WI38 (cell line): ENCODE measurements around the gene IMPDH1.

ENCODE experiments used
- H3K4me3 ChIP-seq: 2 replicates; pipeline ENCODE4 v1.5.1; 2011; ENCODE audit warnings: low read depth, mild to moderate bottlenecking, control low read depth, low read length
- CTCF ChIP-seq: IDR thresholded peaks from 2 replicates; pipeline ENCODE4 v1.5.1; 2012; ENCODE audit warnings: low read depth, mild to moderate bottlenecking, control low read depth, low read length

Gene IMPDH1

DNA sequence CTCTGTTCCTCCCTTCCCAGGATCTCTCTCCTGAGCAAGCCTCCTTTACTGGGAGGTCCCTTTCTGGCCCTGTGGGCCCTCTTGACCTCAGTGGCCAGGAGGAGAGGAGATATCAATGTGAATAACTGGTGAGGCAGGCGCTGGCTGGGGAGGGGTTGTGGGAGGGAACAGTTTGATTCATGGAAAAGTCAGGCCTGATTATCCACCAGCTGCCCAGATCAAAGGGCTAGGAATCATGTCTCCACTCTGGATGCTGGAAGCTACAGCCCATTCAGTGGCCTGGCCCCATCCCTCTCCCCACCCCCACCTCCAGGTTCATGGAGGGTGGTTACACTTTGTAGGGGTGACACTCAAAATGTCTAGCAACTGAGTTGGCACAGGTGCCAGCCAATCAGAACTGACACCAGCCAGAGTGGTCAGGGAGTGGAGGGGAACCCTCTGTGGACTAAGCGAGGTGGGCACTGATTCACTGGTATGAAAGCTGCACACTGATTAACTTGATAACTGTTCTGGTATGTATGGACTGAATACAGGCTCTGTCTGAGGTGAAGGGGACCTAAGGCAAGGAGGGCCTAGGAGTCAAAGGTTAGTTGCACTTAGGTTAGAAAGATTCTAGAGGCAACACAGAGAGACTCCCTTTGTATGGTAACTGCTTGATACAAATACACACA lies 53.1 kb downstream of the IMPDH1 start:
- no peak overlapping the region for H3K4me3 ChIP-seq
- no peak for TF ChIP-seq CTCF

DNA sequence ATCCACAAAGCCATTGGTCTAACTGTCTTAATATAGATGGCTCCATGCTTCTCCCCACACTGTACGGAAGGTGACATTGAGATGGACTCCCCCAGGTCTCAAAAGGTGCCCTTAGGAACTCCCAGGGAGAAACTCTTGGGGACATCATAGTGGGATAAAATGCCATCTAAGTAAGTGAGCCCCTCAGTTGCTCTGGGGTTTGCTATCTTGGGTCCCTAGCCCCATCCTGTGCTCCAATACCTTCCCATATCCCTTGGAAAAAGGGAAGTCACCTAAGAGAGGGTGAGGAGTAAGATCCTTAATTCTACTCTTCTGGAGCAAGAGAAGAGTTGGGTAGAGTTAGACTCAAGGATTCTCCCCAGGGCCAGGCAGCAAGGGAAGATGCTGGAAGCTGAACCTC lies 56.2 kb downstream of the IMPDH1 start:
- no peak overlapping the region for H3K4me3 ChIP-seq
- TF ChIP-seq CTCF: no peak

GRCh38 chr7:128353189-128353588 lies 56.6 kb downstream of the IMPDH1 start:
- no peak overlapping the region for H3K4me3 ChIP-seq
- no peak for TF ChIP-seq CTCF

DNA sequence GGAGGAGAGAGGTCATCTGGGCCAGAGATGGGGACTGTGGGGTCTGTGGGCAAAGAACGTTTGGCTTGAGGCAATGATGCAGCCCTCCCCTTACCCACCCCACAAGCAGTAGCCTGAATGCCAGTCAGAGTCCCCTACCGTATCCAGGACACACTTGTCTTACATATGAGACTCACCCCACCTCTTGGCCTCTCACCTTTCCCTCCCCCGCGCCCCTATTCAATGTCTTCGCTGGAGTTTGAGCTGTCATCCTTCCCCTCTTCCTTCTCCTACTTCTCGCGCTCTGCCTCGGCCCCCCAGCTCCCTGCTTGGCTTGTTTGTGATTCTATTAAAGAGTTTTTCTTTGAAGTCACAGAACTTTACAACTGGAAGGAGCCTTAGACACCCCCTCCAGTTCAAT lies 57.1 kb downstream of the IMPDH1 start:
- no peak overlapping the region for H3K4me3 ChIP-seq
- no peak for TF ChIP-seq CTCF

DNA sequence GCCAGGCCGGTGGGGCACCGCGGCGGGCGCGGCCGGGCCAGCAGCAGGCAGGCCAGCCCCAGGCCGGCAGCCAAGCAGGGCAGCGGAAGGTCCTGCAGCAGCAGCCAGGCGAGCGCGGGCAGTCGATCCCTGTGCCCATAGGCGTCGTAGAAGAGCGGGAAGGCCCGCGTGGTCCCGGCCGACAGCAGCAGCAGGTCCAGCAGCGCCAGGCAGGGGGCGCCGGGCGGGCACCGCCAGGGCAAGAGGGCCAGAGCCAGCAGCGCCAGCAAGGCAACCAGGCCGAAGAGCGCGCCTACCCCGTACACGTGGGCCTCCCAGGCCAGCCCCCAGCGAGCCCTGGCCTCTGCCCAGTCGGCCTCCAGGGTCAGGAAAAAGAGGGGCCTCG lies 57.6 kb downstream of the IMPDH1 start:
- peak; percentile 12; the same call in 1 of the 2 replicates for TF ChIP-seq CTCF

DNA sequence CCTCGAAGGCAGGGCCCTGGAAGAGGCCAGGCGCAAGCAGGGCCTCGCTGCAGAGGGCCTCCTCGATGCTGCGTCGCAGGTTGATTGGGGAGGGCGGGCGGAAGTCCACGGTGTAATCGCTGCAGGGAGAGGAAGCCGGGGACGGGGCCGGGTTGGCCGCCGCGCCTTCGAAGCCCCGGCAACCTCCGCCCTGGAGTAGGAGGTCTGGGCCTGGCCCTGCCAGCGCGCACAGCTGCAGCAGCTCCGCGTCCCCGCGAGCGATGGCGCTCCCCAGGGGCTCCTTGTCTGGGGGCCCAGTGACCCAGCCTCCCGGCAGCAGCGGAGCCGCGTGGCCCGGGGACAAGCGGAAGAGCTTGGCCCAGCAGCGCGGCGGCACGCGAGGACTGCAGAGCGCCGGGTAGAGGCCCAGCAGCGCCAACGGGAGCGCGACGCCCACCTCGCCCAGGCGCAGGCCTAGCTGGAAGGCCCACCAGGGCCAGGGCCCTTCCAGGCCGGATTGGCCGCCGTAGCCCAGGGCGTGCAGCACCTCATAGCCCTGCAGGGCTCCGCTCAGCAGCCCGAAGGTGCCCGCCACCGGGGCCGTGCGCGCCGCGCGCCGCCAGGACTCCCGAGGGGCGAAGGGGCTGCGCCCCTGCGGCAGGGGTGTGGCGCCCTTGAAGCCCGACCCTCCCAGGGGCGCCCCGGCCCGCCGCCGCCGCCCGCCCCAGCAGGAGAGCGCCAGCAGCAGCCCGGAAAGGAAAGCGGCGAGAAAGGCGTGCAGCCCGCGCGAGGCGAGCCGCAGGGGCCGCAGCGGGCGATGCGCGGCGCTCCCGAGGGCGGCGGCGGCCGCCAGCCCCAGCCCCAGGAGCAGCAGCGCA lies 58.3 kb downstream of the IMPDH1 start:
- H3K4me3 ChIP-seq: no peak overlapping the region
- no peak for TF ChIP-seq CTCF

More for the DNA sequence above, 57.6 kb downstream of the IMPDH1 start:
- H3K4me3 ChIP-seq: no peak overlapping the region

DNA sequence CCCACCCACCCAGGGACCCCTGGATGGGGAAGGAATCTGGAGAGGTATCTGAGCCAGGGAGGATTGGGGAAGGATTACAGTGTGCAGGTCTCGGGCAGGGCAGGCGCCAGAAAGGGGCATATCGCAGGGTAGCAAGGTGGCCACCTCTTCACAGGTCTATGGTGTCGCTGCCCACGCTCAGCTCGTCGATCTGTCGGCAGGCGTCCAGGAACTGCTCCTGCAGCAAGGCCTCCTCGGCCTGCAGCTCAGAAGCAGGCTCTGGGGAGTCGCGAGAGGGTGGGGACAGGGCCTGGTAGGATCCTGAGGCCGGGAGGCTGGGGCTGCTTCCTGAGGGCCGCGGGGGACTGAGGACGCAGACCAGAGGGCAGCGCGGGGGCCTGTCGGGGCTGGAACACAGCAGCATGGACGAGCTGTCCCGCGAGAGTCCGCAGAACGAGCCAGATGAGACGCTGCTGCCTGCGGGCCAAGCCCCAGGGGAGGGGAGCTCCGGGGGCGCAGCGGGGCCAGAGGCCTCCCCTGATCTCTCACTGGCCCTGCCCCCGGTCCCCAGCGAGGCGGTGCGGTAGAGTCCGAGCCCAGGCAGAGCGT lies 59.0 kb downstream of the IMPDH1 start:
- no peak overlapping the region for H3K4me3 ChIP-seq
- no peak for TF ChIP-seq CTCF
